H9 (cell line): ENCODE measurements around the gene USP20. TPM values are rescaled to one million over a fixed set of nuclear protein-coding genes. Genes with fewer than 3 reads are reported as not detected.

ENCODE experiments used
- DNase-seq: peaks from one replicate; pipeline ENCODE4 v3.0.0-alpha.2; 2017
- H2AFZ ChIP-seq: one replicate; pipeline ENCODE4 v1.6.1; 2013; ENCODE audit warnings: mild to moderate bottlenecking, low read length, control low read depth, moderate library complexity
- H2AK5ac ChIP-seq: 2 replicates; pipeline ENCODE4 v1.6.1; 2013; ENCODE audit warnings: low read length, control low read depth, mixed read lengths; ENCODE audit not compliant: insufficient read length
- H2BK120ac ChIP-seq: one replicate; pipeline ENCODE4 v1.6.1; 2013; ENCODE audit warnings: low read depth, mild to moderate bottlenecking, low read length, control low read depth, inconsistent platforms; ENCODE audit not compliant: poor library complexity, severe bottlenecking
- H2BK12ac ChIP-seq: 2 replicates; pipeline ENCODE4 v1.6.1; 2013; ENCODE audit warnings: low read length, control low read depth, mixed read lengths, low read depth; ENCODE audit not compliant: insufficient read length
- H2BK15ac ChIP-seq: 2 replicates; pipeline ENCODE4 v1.6.1; 2013; ENCODE audit warnings: low read depth, low read length, control low read depth
- H2BK20ac ChIP-seq: one replicate; pipeline ENCODE4 v1.6.1; 2013; ENCODE audit warnings: low read depth, mild to moderate bottlenecking, low read length, control low read depth, inconsistent platforms; ENCODE audit not compliant: poor library complexity, severe bottlenecking
- H2BK5ac ChIP-seq: 2 replicates; pipeline ENCODE4 v1.6.1; 2013; ENCODE audit warnings: low read length, control low read depth, mixed read lengths; ENCODE audit not compliant: insufficient read length
- H3K14ac ChIP-seq: 2 replicates; pipeline ENCODE4 v1.6.1; 2013; ENCODE audit warnings: low read length, control low read depth; ENCODE audit not compliant: insufficient read depth
- H3K18ac ChIP-seq: 2 replicates; pipeline ENCODE4 v1.6.1; 2013; ENCODE audit warnings: low read depth, mild to moderate bottlenecking, mixed read lengths, low read length, control low read depth; ENCODE audit not compliant: insufficient read length
- H3K23ac ChIP-seq: 2 replicates; pipeline ENCODE4 v1.6.1; 2013; ENCODE audit warnings: low read length, control low read depth, mixed read lengths, low read depth; ENCODE audit not compliant: insufficient read length
- H3K23me2 ChIP-seq: 2 replicates; pipeline ENCODE4 v1.6.1; 2013; ENCODE audit warnings: low read depth, mild to moderate bottlenecking, mixed read lengths, low read length, control low read depth; ENCODE audit not compliant: insufficient read length, poor library complexity, severe bottlenecking
- H3K27ac ChIP-seq: 2 replicates; pipeline ENCODE4 v1.5.1; 2013; ENCODE audit warnings: low read length, control low read depth, mixed read lengths, low read depth; ENCODE audit not compliant: insufficient read length
- H3K27me3 ChIP-seq: 2 replicates; pipeline ENCODE4 v1.6.1; 2013; ENCODE audit warnings: low read length, control low read depth, inconsistent platforms; ENCODE audit not compliant: insufficient read depth
- H3K4ac ChIP-seq: 2 replicates; pipeline ENCODE4 v1.6.1; 2013; ENCODE audit warnings: low read depth, mild to moderate bottlenecking, control low read depth, inconsistent platforms, low read length, moderate library complexity
- H3K4me1 ChIP-seq: 2 replicates; pipeline ENCODE4 v1.6.1; 2013; ENCODE audit warnings: low read length, control low read depth, inconsistent platforms; ENCODE audit not compliant: insufficient read depth
- H3K4me2 ChIP-seq: 2 replicates; pipeline ENCODE4 v1.6.1; 2013; ENCODE audit warnings: low read length, control low read depth, mixed read lengths; ENCODE audit not compliant: insufficient read length, insufficient read depth
- H3K56ac ChIP-seq: 2 replicates; pipeline ENCODE4 v1.6.1; 2013; ENCODE audit warnings: low read depth, mild to moderate bottlenecking, mixed read lengths, low read length, control low read depth; ENCODE audit not compliant: insufficient read length
- H3K79me1 ChIP-seq: 2 replicates; pipeline ENCODE4 v1.6.1; 2013; ENCODE audit warnings: low read depth, mild to moderate bottlenecking, moderate library complexity, low read length, control low read depth, inconsistent platforms; ENCODE audit not compliant: insufficient read depth, poor library complexity, severe bottlenecking
- H3K79me2 ChIP-seq: 2 replicates; pipeline ENCODE4 v1.6.1; 2013; ENCODE audit warnings: low read length, control low read depth, inconsistent platforms; ENCODE audit not compliant: insufficient read depth
- H3K9ac ChIP-seq: 2 replicates; pipeline ENCODE4 v1.6.1; 2013; ENCODE audit warnings: low read length, control low read depth, mixed read lengths; ENCODE audit not compliant: insufficient read length; ENCODE audit errors: extremely low read depth
- H3K9me3 ChIP-seq: one replicate; pipeline ENCODE4 v1.6.1; 2013; ENCODE audit warnings: low read depth, low read length, inconsistent platforms; ENCODE audit not compliant: control insufficient read depth
- H3T11ph ChIP-seq: one replicate; pipeline ENCODE4 v1.6.1; 2013; ENCODE audit warnings: mild to moderate bottlenecking, low read length, control low read depth, inconsistent platforms
- H4K20me1 ChIP-seq: one replicate; pipeline ENCODE4 v1.6.1; 2013; ENCODE audit not compliant: control insufficient read depth, insufficient read length, insufficient read depth
- H4K5ac ChIP-seq: 2 replicates; pipeline ENCODE4 v1.6.1; 2013; ENCODE audit warnings: low read depth, mild to moderate bottlenecking, mixed read lengths, low read length, control low read depth; ENCODE audit not compliant: insufficient read length
- H4K8ac ChIP-seq: replicated peaks from 2 replicates; pipeline ENCODE4 v1.6.1; 2013; ENCODE audit warnings: low read length, control low read depth, mixed read lengths, low read depth; ENCODE audit not compliant: insufficient read length
- H4K91ac ChIP-seq: 2 replicates; pipeline ENCODE4 v1.6.1; 2013; ENCODE audit warnings: low read depth, mild to moderate bottlenecking, moderate library complexity, mixed read lengths, low read length, control low read depth; ENCODE audit not compliant: insufficient read length
- H3K27ac Mint-ChIP-seq, 3 experiments: 2 replicates in 2 of 3; 3 replicates in 1 of 3; pipeline ENCODE4 v1.8.0; 2020 to 2021; ENCODE audit warnings: mixed read lengths in 3 of 3, mild to moderate bottlenecking in 1 of 3, moderate library complexity in 1 of 3
- H3K27me3 Mint-ChIP-seq: 2 replicates; pipeline ENCODE4 v1.8.0; 2021; ENCODE audit warnings: low read depth, mild to moderate bottlenecking, moderate library complexity, mixed read lengths
- H3K36me3 Mint-ChIP-seq, 3 experiments: 2 replicates in 2 of 3; 3 replicates in 1 of 3; pipeline ENCODE4 v1.8.0; 2020 to 2021; ENCODE audit warnings: low read depth in 3 of 3, mixed read lengths in 3 of 3; ENCODE audit not compliant: insufficient read depth in 1 of 3
- H3K4me1 Mint-ChIP-seq, 2 experiments: 2 replicates each; pipeline ENCODE4 v1.8.0; 2020; ENCODE audit warnings: mixed read lengths in 2 of 2
- H3K4me3 Mint-ChIP-seq, 2 experiments: 2 replicates in 1 of 2; 3 replicates in 1 of 2; pipeline ENCODE4 v1.8.0; 2020 to 2021; ENCODE audit warnings: mild to moderate bottlenecking in 2 of 2, mixed read lengths in 2 of 2, moderate library complexity in 1 of 2
- H3K9me3 Mint-ChIP-seq, 2 experiments: 2 replicates in 1 of 2; 3 replicates in 1 of 2; pipeline ENCODE4 v1.8.0; 2020; ENCODE audit warnings: mild to moderate bottlenecking in 2 of 2, mixed read lengths in 2 of 2, moderate library complexity in 1 of 2
- CTCF ChIP-seq: fragments of 200-600 bp; sonication (generic); conservative IDR thresholded peaks from 3 replicates; pipeline ENCODE4 v1.8.0; 2021; ENCODE audit warnings: antibody characterized with exemption, mild to moderate bottlenecking
- WGBS: extraction: QIAGEN DNeasy Blood & Tissue Kit; methylation state at CpG from one replicate; pipeline ENCODE4 v1.1.7; 2013; ENCODE audit warnings: missing lambda C conversion rate, low lambda C conversion rate, mixed read lengths; ENCODE audit not compliant: insufficient read length; ENCODE audit errors: extremely low coverage; 5-methylcytosine and 5-hydroxymethylcytosine counted together
- total RNA-seq: library from RNA; stranded (reverse); gene quantifications from 2 replicates; pipeline ENCODE4 v1.2.1, GENCODE V29; 2021

USP20 gene
- total RNA-seq, 1 experiment from 2014 or later: 20.9 TPM

- no peak overlapping the region for H3K56ac ChIP-seq
- H3K79me2 ChIP-seq: no peaks in the 10 kb centered on the region
- no peak overlapping the region for H3K4ac ChIP-seq
- WGBS: no CpG with 5 or more reads among the region's 24 CpGs
- H3K27ac Mint-ChIP-seq: peak overlapping the region; percentile 84 to 95 (median 84); a peak in 6 of 7 replicates
- no peak overlapping the region for H3K27ac ChIP-seq
- H2BK120ac ChIP-seq: no peak overlapping the region
- H4K8ac ChIP-seq: no peak overlapping the region
- H3T11ph ChIP-seq: no peak overlapping the region
- no peak overlapping the region for H3K23ac ChIP-seq
- peaks cover 39 to 54% of the 10 kb centered on the region in 2 experiments for H3K4me1 Mint-ChIP-seq
- H2AFZ ChIP-seq: no peak overlapping the region
- H3K9ac ChIP-seq: no peak overlapping the region
- H2BK12ac ChIP-seq: no peak overlapping the region
- no peaks in the 10 kb centered on the region for H3K27me3 Mint-ChIP-seq
- H3K4me3 Mint-ChIP-seq: peak overlapping the region; percentile 61 to 70
- H2BK15ac ChIP-seq: no peak overlapping the region
- no peak overlapping the region for H3K14ac ChIP-seq
- H3K9me3 ChIP-seq: no peaks in the 10 kb centered on the region
- no peak overlapping the region for H2BK5ac ChIP-seq
- no peaks in the 10 kb centered on the region for H3K23me2 ChIP-seq
- no peaks in the 10 kb centered on the region for H3K27me3 ChIP-seq
- H3K18ac ChIP-seq: no peak overlapping the region
- H4K91ac ChIP-seq: no peak overlapping the region
- H3K4me1 ChIP-seq: peaks cover 2% of the 10 kb centered on the region; the same call in 1 of the 2 replicates
- peak overlapping the region; percentile 14 for H3K4me2 ChIP-seq
- no peak overlapping the region for H4K5ac ChIP-seq
- no peak overlapping the region for H2BK20ac ChIP-seq
- no peak; the same call in 1 of the 3 replicates for TF ChIP-seq CTCF
- H4K20me1 ChIP-seq: no peaks in the 10 kb centered on the region
- H3K36me3 Mint-ChIP-seq: peaks cover 4 to 6% (median 4%) of the 10 kb centered on the region in 3 experiments; a peak in 5 of 7 replicates
- no peak overlapping the region for H2AK5ac ChIP-seq
- no peaks in the 10 kb centered on the region for H3K9me3 Mint-ChIP-seq
- H3K79me1 ChIP-seq: no peaks in the 10 kb centered on the region
- peak; percentile 92 for DNase-seq
Measured at GRCh38 chr9:129884220-129885017, 49.2 kb downstream of the USP20 start.
